Psoas muscle (tissue), 8 donors: ENCODE data around the gene GSTM4. TPM values are rescaled to one million over a fixed set of nuclear protein-coding genes. Genes with fewer than 3 reads are reported as not detected.
"Not testable (repeated sequence)": the region's sequence is repeated elsewhere in the genome, so short reads cannot be mapped to it uniquely, and the experiment has no call there.

ENCODE experiments used
- ATAC-seq, 4 donors: fragments of 200-7000 bp; cut with Tn5 transposase; one replicate each; pipeline ENCODE4 v1.9.1; 2020; ENCODE audit warnings: moderate library complexity in 3 of 4, mild to moderate bottlenecking in 2 of 4
- DNase-seq, 2 donors: peaks; one replicate each; pipeline ENCODE4 v3.0.0-alpha.2; 2020
- H3K27ac ChIP-seq: fragments of 200-600 bp; one replicate; pipeline ENCODE4 v1.8.0; 2022
- H3K27me3 ChIP-seq, 3 donors: fragments of 200-600 bp in 1 of 3; one replicate each; pipeline versions ENCODE4 v1.6.1 to v1.8.0; 2013 to 2022; ENCODE audit warnings: low read length in 2 of 3, mild to moderate bottlenecking in 2 of 3, moderate library complexity in 1 of 3; ENCODE audit not compliant: insufficient read depth in 3 of 3
- H3K36me3 ChIP-seq, 2 donors: fragments of 200-600 bp in 1 of 2; one replicate each; pipeline versions ENCODE4 v1.6.1 to v1.8.0; 2013 to 2022; ENCODE audit warnings: low read depth in 1 of 2, mild to moderate bottlenecking in 1 of 2, moderate library complexity in 1 of 2; ENCODE audit not compliant: insufficient read depth in 1 of 2
- H3K4me1 ChIP-seq: fragments of 200-600 bp; one replicate; pipeline ENCODE4 v1.8.0; 2022
- H3K4me3 ChIP-seq: fragments of 200-600 bp; one replicate; pipeline ENCODE4 v1.8.0; 2022; ENCODE audit warnings: mild to moderate bottlenecking
- H3K9me3 ChIP-seq: fragments of 200-600 bp; one replicate; pipeline ENCODE4 v1.8.0; 2022
- WGBS, 3 donors: extraction: QIAGEN DNeasy Blood & Tissue Kit; methylation state at CpG; one replicate each; pipeline versions ENCODE4 v1.1.6 to v1.1.7; 2013; 5-methylcytosine and 5-hydroxymethylcytosine counted together
- intact Hi-C, 2 donors: fragments of 100-400 bp; cut with DNase I; formaldehyde crosslinking; loops; one replicate each; pipeline versions ENCODE4 v1.11.0 to v1.14.2; 2022
- polyA plus RNA-seq, 3 donors: library from polyadenylated mRNA; stranded (reverse); fragments of 200-250 nt; gene quantifications; one replicate each; pipeline ENCODE4 v1.2.3, GENCODE V29; 2013
- total RNA-seq, 4 donors: library from RNA; stranded (reverse); fragmentation: NEBNext Ultra II Directional in 2 of 4; extraction: Animal tissue kit (Norgen Biotek cat#: 25700) in 2 of 4; gene quantifications; one replicate each; pipeline versions ENCODE4 v1.2.1 to v1.2.4, GENCODE V29; 2021 to 2023
- TF ChIP-seq, protein P1 (sequence below): fragments of 200-600 bp; IDR thresholded peaks from one replicate; pipeline ENCODE4 v1.8.0; 2022; ENCODE audit warnings: antibody characterized with exemption
- donor health status: healthy with polysubstance abuse.
- donor health status: DM: no; HTN: no; CAD: no; lungs with moderate emphysema.
- donor health status: Bipolar disorder and iron deficiency.
- donor health status: healthy.
- donor health status: DM: yes; HTN: yes; CAD: no.
- donor health status: DM: no; HTN: no; CAD: no.
- donor health status: DM: no; HTN: no; CAD: no.
- donor health status: DM: yes; HTN: yes; CAD: no.

GSTM4 gene
- total and polyA plus RNA-seq, 7 donors: 26.0 to 56.2 (median 42.9) TPM

GRCh38 chr1:109685399-109685798 is 29.5 kb downstream of the GSTM4 start:
- Histone ChIP-seq H3K4me1 (peaks cover 19% of the 10 kb centered on the region), H3K27ac (peak overlapping the region; percentile 91)
- intact Hi-C loops: loop anchor here in 1 of 2 donors (5.0 kb wide), 1 partner anchor 43 kb away; no protein-coding TSS in a partner anchor
- not testable (repeated sequence) for H3K27me3 ChIP-seq, H3K4me3 ChIP-seq, H3K36me3 ChIP-seq, DNase-seq, H3K9me3 ChIP-seq
- peak in 3 of 4 donors; percentile 45 to 68 (median 68) for ATAC-seq
- 22 to 30% methylated on average over 1 of the region's 1 CpG; no CpG with 5 or more reads in 1 of the 3 donors for WGBS, 3 donors

GRCh38 chr1:109685890-109686289 is 30.0 kb downstream of the GSTM4 start:
- peaks cover 19% of the 10 kb centered on the region for H3K4me1 ChIP-seq
- ATAC-seq, H3K27me3 ChIP-seq, H3K4me3 ChIP-seq, DNase-seq, H3K9me3 ChIP-seq: not testable (repeated sequence)
- intact Hi-C loops: loop anchor here in 1 of 2 donors (5.0 kb wide), 1 partner anchor 44 kb away; no protein-coding TSS in a partner anchor
- 46 to 51% methylated on average over 3 to 4 of the region's 4 CpGs; no CpG with 5 or more reads in 1 of the 3 donors for WGBS, 3 donors
- peaks cover 0 to 10% of the 10 kb centered on the region in 2 donors for H3K36me3 ChIP-seq
- H3K27ac ChIP-seq: peak overlapping the region; percentile 91

DNA sequence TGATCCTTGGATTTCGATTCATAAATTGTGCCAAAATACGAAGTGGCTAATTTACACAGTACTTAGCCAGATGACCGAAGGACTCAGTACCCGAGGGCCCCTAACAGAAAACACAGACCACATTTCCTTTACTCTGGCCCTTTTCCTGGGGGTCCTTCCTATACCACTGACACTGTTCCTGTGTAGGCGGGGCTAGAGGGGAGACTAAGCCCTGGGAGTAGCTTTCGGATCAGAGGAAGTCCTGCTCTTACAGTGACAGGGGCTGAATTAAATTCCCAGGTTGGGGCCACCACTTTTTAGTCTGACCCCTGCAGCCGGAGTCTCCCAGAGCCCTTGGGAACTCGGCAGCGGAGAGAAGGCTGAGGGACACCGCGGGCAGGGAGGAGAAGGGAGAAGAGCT is 31.2 kb downstream of the GSTM4 start:
- peak in 1 of 4 donors; percentile 14 for ATAC-seq

GRCh38 chr1:109687641-109688499 is 32.0 kb downstream of the GSTM4 start, which contains the start of gene GSTM1:
GSTM1 (plus strand) TSS chr1:109687817; CDS start chr1:109687874, 57 bp downstream.
- H3K27ac ChIP-seq: peak within 1 kb of the TSS; percentile 91
- TF ChIP-seq, protein P1, sequence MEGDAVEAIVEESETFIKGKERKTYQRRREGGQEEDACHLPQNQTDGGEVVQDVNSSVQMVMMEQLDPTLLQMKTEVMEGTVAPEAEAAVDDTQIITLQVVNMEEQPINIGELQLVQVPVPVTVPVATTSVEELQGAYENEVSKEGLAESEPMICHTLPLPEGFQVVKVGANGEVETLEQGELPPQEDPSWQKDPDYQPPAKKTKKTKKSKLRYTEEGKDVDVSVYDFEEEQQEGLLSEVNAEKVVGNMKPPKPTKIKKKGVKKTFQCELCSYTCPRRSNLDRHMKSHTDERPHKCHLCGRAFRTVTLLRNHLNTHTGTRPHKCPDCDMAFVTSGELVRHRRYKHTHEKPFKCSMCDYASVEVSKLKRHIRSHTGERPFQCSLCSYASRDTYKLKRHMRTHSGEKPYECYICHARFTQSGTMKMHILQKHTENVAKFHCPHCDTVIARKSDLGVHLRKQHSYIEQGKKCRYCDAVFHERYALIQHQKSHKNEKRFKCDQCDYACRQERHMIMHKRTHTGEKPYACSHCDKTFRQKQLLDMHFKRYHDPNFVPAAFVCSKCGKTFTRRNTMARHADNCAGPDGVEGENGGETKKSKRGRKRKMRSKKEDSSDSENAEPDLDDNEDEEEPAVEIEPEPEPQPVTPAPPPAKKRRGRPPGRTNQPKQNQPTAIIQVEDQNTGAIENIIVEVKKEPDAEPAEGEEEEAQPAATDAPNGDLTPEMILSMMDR: peak; percentile 61
- intact Hi-C loops: loop anchor here (1.0 to 5.0 kb wide), 2 partner anchors 45 to 46 kb away; no protein-coding TSS in a partner anchor
- peak in 1 of 2 donors; percentile 90 for DNase-seq
- peaks cover 29% of the 10 kb centered on the region for H3K4me1 ChIP-seq
- H3K27me3 ChIP-seq: no peaks in the 10 kb centered on the region
- WGBS, 3 donors: 0 to 1% methylated on average over 17 to 46 of the region's 46 CpGs; no CpG with 5 or more reads in 1 of the 3 donors
- peaks cover 0 to 16% of the 10 kb centered on the region in 2 donors for H3K36me3 ChIP-seq
- H3K9me3 ChIP-seq: no peaks in the 10 kb centered on the region
- peak in 2 of 4 donors; percentile 95 to 96 for ATAC-seq
- H3K4me3 ChIP-seq: peak within 1 kb of the TSS; percentile 67

More for the DNA sequence above, 31.2 kb downstream of the GSTM4 start:
- Histone ChIP-seq H3K4me3 (peak overlapping the region; percentile 67), H3K4me1 (peaks cover 28% of the 10 kb centered on the region), H3K36me3 (peaks cover 0 to 16% of the 10 kb centered on the region in 2 donors), H3K27ac (peak overlapping the region; percentile 91)
- H3K9me3 ChIP-seq, DNase-seq, H3K27me3 ChIP-seq: not testable (repeated sequence)
- 19 to 58% (median 20%) methylated on average over 1 to 11 of the region's 11 CpGs for WGBS, 3 donors
- intact Hi-C loops: loop anchor here (1.0 to 5.0 kb wide), 2 partner anchors 44 to 45 kb away; no protein-coding TSS in a partner anchor

DNA sequence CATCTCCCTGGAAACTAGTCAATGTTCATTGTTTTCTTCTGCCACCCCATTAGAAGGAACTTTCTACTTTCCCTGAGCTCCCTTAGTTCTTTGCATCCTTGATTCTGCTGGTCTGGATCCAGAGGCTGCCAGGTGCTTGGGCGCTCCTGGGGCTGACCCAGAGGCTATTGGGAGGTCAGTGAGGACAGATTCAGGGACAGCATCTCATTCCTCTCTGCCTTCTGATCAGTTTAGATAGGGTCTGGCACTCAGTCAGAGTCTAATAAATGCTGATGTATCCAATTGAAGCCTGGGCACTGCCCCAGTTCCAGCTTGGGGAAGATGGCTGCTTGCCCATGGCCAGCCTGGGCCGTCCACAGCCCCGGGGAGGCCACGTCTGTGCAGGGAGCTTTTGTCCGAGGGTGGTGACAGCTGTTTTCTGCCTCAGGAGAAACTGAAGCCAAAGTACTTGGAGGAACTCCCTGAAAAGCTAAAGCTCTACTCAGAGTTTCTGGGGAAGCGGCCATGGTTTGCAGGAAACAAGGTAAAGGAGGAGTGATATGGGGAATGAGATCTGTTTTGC is 34.0 kb downstream of the GSTM4 start:
- intact Hi-C loops: loop anchor here in 1 of 2 donors (5.0 kb wide), 1 partner anchor 48 kb away; no protein-coding TSS in a partner anchor
- H3K27me3 ChIP-seq: no peaks in the 10 kb centered on the region
- peak overlapping the region; percentile 46 for H3K27ac ChIP-seq
- H3K9me3 ChIP-seq: no peaks in the 10 kb centered on the region
- H3K4me1 ChIP-seq: peaks cover 29% of the 10 kb centered on the region
- TF ChIP-seq, protein P1: no peak
- ATAC-seq (no peak), DNase-seq (no peak)
- H3K4me3 ChIP-seq: no peak overlapping the region
- peaks cover 0 to 16% of the 10 kb centered on the region in 2 donors for H3K36me3 ChIP-seq
- WGBS, 3 donors: 13 to 30% methylated on average over 6 of the region's 6 CpGs; no CpG with 5 or more reads in 1 of the 3 donors
